Astrocyte (in vitro differentiated cells and primary cell): ENCODE measurements around the gene SLC45A3. TPM values are rescaled to one million over a fixed set of nuclear protein-coding genes. Genes with fewer than 3 reads are reported as not detected.

Experiments used
- DNase-seq: peaks from one replicate; pipeline ENCODE4 v3.0.0-alpha.2; 2010; ENCODE audit warnings: low read depth
- FAIRE-seq: peaks from 2 replicates; lab custom pipeline; 2011; peaks lifted over from hg19 to GRCh38; lab: Jason Lieb, UNC
- H2AFZ ChIP-seq: 2 replicates; pipeline ENCODE4 v1.6.0; 2012; ENCODE audit warnings: low read depth, low read length, inconsistent platforms
- H3K27ac ChIP-seq: 2 replicates; pipeline ENCODE4 v1.5.1; 2011; ENCODE audit warnings: low read depth, low read length, inconsistent platforms
- H3K27me3 ChIP-seq: 2 replicates; pipeline ENCODE4 v1.6.0; 2011; ENCODE audit warnings: low read length, inconsistent platforms; ENCODE audit not compliant: insufficient read depth
- H3K36me3 ChIP-seq: 2 replicates; pipeline ENCODE4 v1.5.1; 2011; ENCODE audit warnings: low read length, inconsistent platforms; ENCODE audit not compliant: insufficient read depth
- H3K4me1 ChIP-seq: 2 replicates; pipeline ENCODE4 v1.5.1; 2011; ENCODE audit warnings: low read length, inconsistent platforms; ENCODE audit not compliant: insufficient read depth
- H3K4me2 ChIP-seq: 2 replicates; pipeline ENCODE4 v1.6.0; 2012; ENCODE audit warnings: low read length, inconsistent platforms
- H3K4me3 ChIP-seq: 2 replicates; pipeline ENCODE4 v1.5.1; 2011; ENCODE audit warnings: low read depth, mild to moderate bottlenecking, low read length, inconsistent platforms; ENCODE audit not compliant: insufficient read depth
- H3K79me2 ChIP-seq: 2 replicates; pipeline ENCODE4 v1.6.0; 2012; ENCODE audit warnings: mild to moderate bottlenecking, low read length, inconsistent platforms; ENCODE audit not compliant: insufficient read depth
- H3K9ac ChIP-seq: 2 replicates; pipeline ENCODE4 v1.6.0; 2012; ENCODE audit warnings: mild to moderate bottlenecking, low read length, inconsistent platforms
- H3K9me3 ChIP-seq: 2 replicates; pipeline ENCODE4 v1.5.1; 2012; ENCODE audit warnings: low read depth, mild to moderate bottlenecking, low read length, inconsistent platforms; ENCODE audit not compliant: insufficient read depth
- H4K20me1 ChIP-seq: 2 replicates; pipeline ENCODE4 v1.6.0; 2012; ENCODE audit warnings: low read length, inconsistent platforms; ENCODE audit not compliant: insufficient read depth
- H3K27ac Mint-ChIP-seq: one replicate; pipeline ENCODE4 v1.8.0; 2021; ENCODE audit warnings: mild to moderate bottlenecking, mixed read lengths; ENCODE audit not compliant: unreplicated experiment
- H3K27me3 Mint-ChIP-seq: one replicate; pipeline ENCODE4 v1.8.0; 2021; ENCODE audit warnings: low read depth, mixed read lengths; ENCODE audit not compliant: unreplicated experiment
- H3K36me3 Mint-ChIP-seq: one replicate; pipeline ENCODE4 v1.8.0; 2021; ENCODE audit warnings: low read depth, mixed read lengths; ENCODE audit not compliant: unreplicated experiment
- H3K4me1 Mint-ChIP-seq: one replicate; pipeline ENCODE4 v1.8.0; 2021; ENCODE audit warnings: low read depth, mixed read lengths; ENCODE audit not compliant: unreplicated experiment
- H3K4me3 Mint-ChIP-seq: one replicate; pipeline ENCODE4 v1.8.0; 2021; ENCODE audit warnings: mild to moderate bottlenecking, moderate library complexity, mixed read lengths; ENCODE audit not compliant: unreplicated experiment
- H3K9me3 Mint-ChIP-seq: one replicate; pipeline ENCODE4 v1.8.0; 2021; ENCODE audit warnings: mild to moderate bottlenecking, mixed read lengths; ENCODE audit not compliant: unreplicated experiment
- CTCF ChIP-seq: IDR thresholded peaks from 2 replicates; pipeline ENCODE4 v1.5.1; 2011; ENCODE audit warnings: low read depth, mild to moderate bottlenecking, inconsistent platforms, low read length, moderate library complexity; ENCODE audit not compliant: insufficient read depth
- EZH2 ChIP-seq: IDR thresholded peaks from 2 replicates; pipeline ENCODE4 v1.6.1; 2012; ENCODE audit warnings: mild to moderate bottlenecking, low read length, inconsistent platforms; ENCODE audit not compliant: insufficient read depth
- total RNA-seq: library from RNA; stranded (reverse); gene quantifications from 2 replicates; pipeline ENCODE4 v1.2.1, GENCODE V29; 2021

The SLC45A3 gene
- total RNA-seq, 1 donor from 2014 or later = 7.1 TPM

GRCh38 chr1:205645519-205645918, 34.8 kb downstream of the SLC45A3 start:
- Mint-ChIP-seq H3K27ac (no peak overlapping the region), H3K27me3 (no peaks in the 10 kb centered on the region), H3K4me1 (no peaks in the 10 kb centered on the region), H3K9me3 (no peaks in the 10 kb centered on the region), H3K36me3 (no peaks in the 10 kb centered on the region), H3K4me3 (no peak overlapping the region)
- no peak overlapping the region for H3K9ac ChIP-seq
- no peak overlapping the region for H3K4me3 ChIP-seq
- FAIRE-seq = no peak
- H3K9me3 ChIP-seq = no peaks in the 10 kb centered on the region
- H3K4me1 ChIP-seq = no peaks in the 10 kb centered on the region
- H3K36me3 ChIP-seq = no peaks in the 10 kb centered on the region
- DNase-seq = no peak
- no peak for TF ChIP-seq CTCF
- TF ChIP-seq EZH2 = no peak
- no peaks in the 10 kb centered on the region for H4K20me1 ChIP-seq
- no peaks in the 10 kb centered on the region for H3K27me3 ChIP-seq
- H3K27ac ChIP-seq = no peak overlapping the region
- no peak overlapping the region for H3K4me2 ChIP-seq
- H2AFZ ChIP-seq = no peak overlapping the region
- H3K79me2 ChIP-seq = no peaks in the 10 kb centered on the region

GRCh38 chr1:205642679-205643307, 37.5 kb downstream of the SLC45A3 start:
- DNase-seq = no peak
- peaks cover 15% of the 10 kb centered on the region for H3K27me3 Mint-ChIP-seq
- peaks cover 2% of the 10 kb centered on the region for H3K9me3 Mint-ChIP-seq
- Histone ChIP-seq H3K27ac (no peak overlapping the region), H3K4me1 (no peaks in the 10 kb centered on the region), H3K79me2 (no peaks in the 10 kb centered on the region), H3K4me2 (no peak overlapping the region), H3K4me3 (no peak overlapping the region), H4K20me1 (no peaks in the 10 kb centered on the region), H3K9me3 (no peaks in the 10 kb centered on the region), H3K27me3 (no peaks in the 10 kb centered on the region), H3K9ac (no peak overlapping the region), H3K36me3 (no peaks in the 10 kb centered on the region), H2AFZ (no peak overlapping the region)
- FAIRE-seq = no peak
- TF ChIP-seq CTCF = no peak
- no peak for TF ChIP-seq EZH2
- H3K4me1 Mint-ChIP-seq = no peaks in the 10 kb centered on the region
- H3K4me3 Mint-ChIP-seq = no peak overlapping the region
- H3K36me3 Mint-ChIP-seq = peaks cover 2% of the 10 kb centered on the region
- no peak overlapping the region for H3K27ac Mint-ChIP-seq

GRCh38 chr1:205639567-205639966, 40.7 kb downstream of the SLC45A3 start:
- TF ChIP-seq EZH2 (no peak), CTCF (no peak)
- Histone ChIP-seq H3K36me3 (no peaks in the 10 kb centered on the region), H3K9me3 (no peaks in the 10 kb centered on the region), H2AFZ (no peak overlapping the region), H4K20me1 (no peaks in the 10 kb centered on the region), H3K4me2 (no peak overlapping the region), H3K4me1 (no peaks in the 10 kb centered on the region), H3K79me2 (no peaks in the 10 kb centered on the region), H3K4me3 (no peak overlapping the region), H3K27ac (no peak overlapping the region), H3K27me3 (no peaks in the 10 kb centered on the region), H3K9ac (no peak overlapping the region)
- no peak for DNase-seq
- peaks cover 2% of the 10 kb centered on the region for H3K36me3 Mint-ChIP-seq
- FAIRE-seq = no peak
- no peak overlapping the region for H3K4me3 Mint-ChIP-seq
- H3K9me3 Mint-ChIP-seq = peaks cover 2% of the 10 kb centered on the region
- no peak overlapping the region for H3K27ac Mint-ChIP-seq
- peaks cover 5% of the 10 kb centered on the region for H3K4me1 Mint-ChIP-seq
- peaks cover 15% of the 10 kb centered on the region for H3K27me3 Mint-ChIP-seq
